ENCODE results near the gene WDR4.

GRCh38 chr21:42855937-42856335 lies 23.4 kb downstream of the WDR4 start:
- no peak for TF ChIP-seq EZH2 (IDR thresholded peaks at IDR 0.05; ENCODE audit: low read depth, unreplicated experiment)
- TF ChIP-seq, protein P1, sequence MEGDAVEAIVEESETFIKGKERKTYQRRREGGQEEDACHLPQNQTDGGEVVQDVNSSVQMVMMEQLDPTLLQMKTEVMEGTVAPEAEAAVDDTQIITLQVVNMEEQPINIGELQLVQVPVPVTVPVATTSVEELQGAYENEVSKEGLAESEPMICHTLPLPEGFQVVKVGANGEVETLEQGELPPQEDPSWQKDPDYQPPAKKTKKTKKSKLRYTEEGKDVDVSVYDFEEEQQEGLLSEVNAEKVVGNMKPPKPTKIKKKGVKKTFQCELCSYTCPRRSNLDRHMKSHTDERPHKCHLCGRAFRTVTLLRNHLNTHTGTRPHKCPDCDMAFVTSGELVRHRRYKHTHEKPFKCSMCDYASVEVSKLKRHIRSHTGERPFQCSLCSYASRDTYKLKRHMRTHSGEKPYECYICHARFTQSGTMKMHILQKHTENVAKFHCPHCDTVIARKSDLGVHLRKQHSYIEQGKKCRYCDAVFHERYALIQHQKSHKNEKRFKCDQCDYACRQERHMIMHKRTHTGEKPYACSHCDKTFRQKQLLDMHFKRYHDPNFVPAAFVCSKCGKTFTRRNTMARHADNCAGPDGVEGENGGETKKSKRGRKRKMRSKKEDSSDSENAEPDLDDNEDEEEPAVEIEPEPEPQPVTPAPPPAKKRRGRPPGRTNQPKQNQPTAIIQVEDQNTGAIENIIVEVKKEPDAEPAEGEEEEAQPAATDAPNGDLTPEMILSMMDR (conservative IDR thresholded peaks at IDR 0.05; ENCODE audit: low read depth in 2 of 2): no peak
- TF ChIP-seq EZH2phosphoT487 (IDR thresholded peaks at IDR 0.05; ENCODE audit: unreplicated experiment): no peak
- no peak for TF ChIP-seq POLR2AphosphoS5 (IDR thresholded peaks at IDR 0.05; ENCODE audit: low read depth)
- TF ChIP-seq JUNB (IDR thresholded peaks at IDR 0.05; ENCODE audit: unreplicated experiment): no peak
- no peak for TF ChIP-seq ZNF114 (CRISPR knock-in tag; IDR thresholded peaks at IDR 0.05)
- TF ChIP-seq STAT1 (IDR thresholded peaks at IDR 0.05; ENCODE audit: unreplicated experiment): no peak
- TF ChIP-seq, protein P2, sequence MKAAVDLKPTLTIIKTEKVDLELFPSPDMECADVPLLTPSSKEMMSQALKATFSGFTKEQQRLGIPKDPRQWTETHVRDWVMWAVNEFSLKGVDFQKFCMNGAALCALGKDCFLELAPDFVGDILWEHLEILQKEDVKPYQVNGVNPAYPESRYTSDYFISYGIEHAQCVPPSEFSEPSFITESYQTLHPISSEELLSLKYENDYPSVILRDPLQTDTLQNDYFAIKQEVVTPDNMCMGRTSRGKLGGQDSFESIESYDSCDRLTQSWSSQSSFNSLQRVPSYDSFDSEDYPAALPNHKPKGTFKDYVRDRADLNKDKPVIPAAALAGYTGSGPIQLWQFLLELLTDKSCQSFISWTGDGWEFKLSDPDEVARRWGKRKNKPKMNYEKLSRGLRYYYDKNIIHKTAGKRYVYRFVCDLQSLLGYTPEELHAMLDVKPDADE (IDR thresholded peaks at IDR 0.05): no peak
- no peak for TF ChIP-seq CREB1 (CRISPR knock-in tag; IDR thresholded peaks at IDR 0.05; ENCODE audit: low read depth)

Measured in GM23338 (cell line).